Progenitor cell of endocrine pancreas (in vitro differentiated cells): ENCODE measurements around the gene ATP10B. TPM values are rescaled to one million over a fixed set of nuclear protein-coding genes. Genes with fewer than 3 reads are reported as not detected.
A peak's percentile ranks its signal among the peaks of the same experiment; 100 is the strongest.

Source experiments
- DNase-seq: peaks from one replicate; pipeline ENCODE4 v3.0.0; 2021; ENCODE audit warnings: low spot score; ENCODE audit not compliant: unreplicated experiment
- H3K27ac Mint-ChIP-seq: 2 replicates; pipeline ENCODE4 v1.8.0; 2021; ENCODE audit warnings: mild to moderate bottlenecking, moderate library complexity, mixed read lengths
- H3K27me3 Mint-ChIP-seq: 2 replicates; pipeline ENCODE4 v1.8.0; 2021; ENCODE audit warnings: mixed read lengths
- H3K36me3 Mint-ChIP-seq: 2 replicates; pipeline ENCODE4 v1.8.0; 2022; ENCODE audit warnings: mixed read lengths; ENCODE audit not compliant: insufficient read depth
- H3K4me1 Mint-ChIP-seq: 2 replicates; pipeline ENCODE4 v1.8.0; 2021; ENCODE audit warnings: low read depth, mixed read lengths
- H3K4me3 Mint-ChIP-seq: 2 replicates; pipeline ENCODE4 v1.8.0; 2021; ENCODE audit warnings: low read depth, mild to moderate bottlenecking, moderate library complexity, mixed read lengths
- H3K9me3 Mint-ChIP-seq: 2 replicates; pipeline ENCODE4 v1.8.0; 2021; ENCODE audit warnings: low read depth, mixed read lengths
- CTCF ChIP-seq: fragments of 200-600 bp; sonication (generic); IDR thresholded peaks from one replicate; pipeline ENCODE4 v1.5.0; 2021; ENCODE audit warnings: antibody characterized with exemption, mild to moderate bottlenecking; ENCODE audit not compliant: unreplicated experiment
- total RNA-seq: library from RNA; stranded (reverse); gene quantifications from 2 replicates; pipeline ENCODE4 v1.2.1, GENCODE V29; 2021

Gene ATP10B
- total RNA-seq, 1 donor from 2014 or later, result 1.7 TPM

GRCh38 chr5:160805376-160805775, 46.6 kb downstream of the ATP10B start:
- DNase-seq, result no peak
- H3K4me3 Mint-ChIP-seq, result no peak overlapping the region
- no peaks in the 10 kb centered on the region for H3K36me3 Mint-ChIP-seq
- H3K27ac Mint-ChIP-seq, result no peak overlapping the region
- peaks cover 4% of the 10 kb centered on the region for H3K9me3 Mint-ChIP-seq
- peaks cover 9% of the 10 kb centered on the region for H3K4me1 Mint-ChIP-seq
- H3K27me3 Mint-ChIP-seq, result no peaks in the 10 kb centered on the region
- no peak for TF ChIP-seq CTCF

DNA sequence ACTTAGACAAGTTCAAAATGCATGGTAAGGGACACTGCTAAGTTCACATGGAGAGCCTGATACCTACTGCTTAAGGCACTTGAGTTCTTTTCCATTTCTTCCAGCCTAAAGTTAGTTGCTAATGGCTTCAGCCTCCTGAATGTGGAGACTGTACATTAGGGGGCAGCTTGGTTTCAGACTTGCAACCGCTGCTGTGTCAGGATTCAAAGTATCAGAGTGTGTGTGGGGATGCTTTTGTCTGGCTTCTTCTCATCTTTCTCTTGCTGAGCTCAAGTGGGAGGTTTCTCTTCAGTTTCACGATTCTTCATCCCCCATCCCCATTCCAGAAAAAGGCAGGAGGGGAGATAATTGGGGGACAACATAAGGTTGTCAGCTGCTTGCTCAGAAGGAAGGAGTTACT, 49.4 kb downstream of the ATP10B start:
- H3K4me1 Mint-ChIP-seq, result peaks cover 17% of the 10 kb centered on the region
- TF ChIP-seq CTCF, result peak; percentile 28
- H3K4me3 Mint-ChIP-seq, result no peak overlapping the region
- no peaks in the 10 kb centered on the region for H3K27me3 Mint-ChIP-seq
- no peak for DNase-seq
- no peaks in the 10 kb centered on the region for H3K36me3 Mint-ChIP-seq
- H3K9me3 Mint-ChIP-seq, result no peaks in the 10 kb centered on the region
- H3K27ac Mint-ChIP-seq, result no peak overlapping the region

- Mint-ChIP-seq H3K36me3 (no peaks in the 10 kb centered on the region), H3K9me3 (no peaks in the 10 kb centered on the region), H3K4me3 (no peak overlapping the region), H3K27me3 (no peaks in the 10 kb centered on the region), H3K27ac (peak overlapping the region; percentile 21), H3K4me1 (peaks cover 17% of the 10 kb centered on the region)
- TF ChIP-seq CTCF, result no peak
- DNase-seq, result no peak
Observed at GRCh38 chr5:160800375-160801275, 51.4 kb downstream of the ATP10B start.

- no peak for DNase-seq
- no peak for TF ChIP-seq CTCF
- Mint-ChIP-seq H3K27ac (peak overlapping the region; percentile 44), H3K4me1 (peaks cover 17% of the 10 kb centered on the region), H3K27me3 (no peaks in the 10 kb centered on the region), H3K36me3 (no peaks in the 10 kb centered on the region), H3K4me3 (no peak overlapping the region), H3K9me3 (no peaks in the 10 kb centered on the region)
Observed at GRCh38 chr5:160799184-160799583, 52.8 kb downstream of the ATP10B start.

- H3K27me3 Mint-ChIP-seq, result no peaks in the 10 kb centered on the region
- H3K4me1 Mint-ChIP-seq, result peaks cover 17% of the 10 kb centered on the region
- H3K36me3 Mint-ChIP-seq, result no peaks in the 10 kb centered on the region
- no peak for DNase-seq
- H3K4me3 Mint-ChIP-seq, result no peak overlapping the region
- no peak overlapping the region for H3K27ac Mint-ChIP-seq
- no peak for TF ChIP-seq CTCF
- H3K9me3 Mint-ChIP-seq, result no peaks in the 10 kb centered on the region
Observed at GRCh38 chr5:160797020-160797419, 55.0 kb downstream of the ATP10B start.
